Measurements from ENCODE around the gene TENT5C. TPM values are rescaled to one million over a fixed set of nuclear protein-coding genes. Genes with fewer than 3 reads are reported as not detected.

Gene TENT5C
- total and polyA plus RNA-seq, 9 of the 15 experiments (the other 6 are each of a cell fraction or from before 2014, with no cell fraction given), result 1.8 to 7.7 (median 4.0) TPM

- TF ChIP-seq FOXA1 (IDR thresholded peaks at IDR 0.05; ENCODE audit: borderline replicate concordance) (no peak), L3MBTL2 (IDR thresholded peaks at IDR 0.05) (no peak)
These were observed 28.5 kb upstream of the TENT5C start (continued) for GRCh38 chr1:117577191-117577885.

GRCh38 chr1:117578466-117578865 lies 27.4 kb upstream of the TENT5C start:
- Histone ChIP-seq H2AFZ (ENCODE audit: low read depth, low read length) (no peak overlapping the region), H3K27ac (ENCODE audit: extremely low read depth, low read depth, low read length) (no peak overlapping the region), H4K20me1 (replicated peaks; ENCODE audit: control insufficient read depth, insufficient read depth, low read length) (no peaks in the 10 kb centered on the region), H3K9me1 (ENCODE audit: control insufficient read depth, insufficient read depth, low read length) (no peaks in the 10 kb centered on the region), H3K9me3 (replicated peaks; ENCODE audit: control insufficient read depth, insufficient read depth, low read depth, low read length) (no peaks in the 10 kb centered on the region), H3K79me2 (ENCODE audit: control insufficient read depth, insufficient read depth, low read length) (no peaks in the 10 kb centered on the region), H3K4me2 (ENCODE audit: insufficient read depth, low read length) (no peak overlapping the region), H3K4me1 (replicated peaks in 1 of 2; ENCODE audit: control insufficient read depth in 2 of 2, insufficient read depth in 2 of 2, low read length in 2 of 2) (no peaks in the 10 kb centered on the region; a peak in 1 of 5 replicates), H3K9ac (ENCODE audit: insufficient read depth in 1 of 2, low read depth in 2 of 2, low read length in 2 of 2) (no peak overlapping the region), H3K4me3 (no peak overlapping the region), H3K27me3 (ENCODE audit: control insufficient read depth in 2 of 2, insufficient read depth in 2 of 2, low read length in 2 of 2) (no peaks in the 10 kb centered on the region), H3K36me3 (ENCODE audit: control insufficient read depth, insufficient read depth, low read length) (no peaks in the 10 kb centered on the region)
- intact Hi-C loops (cut with micrococcal nuclease), result no loop called here
- BruUV-seq (replicated peaks), result no TSS peak
- CTCF ChIA-PET (ENCODE audit: low intra/inter-chr PET ratio), result no interaction called here
- ATAC-seq, result no peak
- POLR2A ChIA-PET, result interaction anchor here (1.2 to 1.5 kb wide), 2 partner anchors 10 to 28 kb away, joined by 3 to 5 read pairs; no protein-coding TSS in a partner anchor
- 22% methylated on average over 4 of the region's 4 CpGs for whole genome bisulfite sequencing (ENCODE audit: insufficient coverage, low coverage, missing lambda C conversion rate)
- TF ChIP-seq PKNOX1 (IDR thresholded peaks at IDR 0.05) (peak; percentile 18; the same call in 1 of the 2 replicates), CREBBP (IDR thresholded peaks at IDR 0.05; ENCODE audit: low read depth, low read length) (peak; percentile 77), WHSC1 (IDR thresholded peaks at IDR 0.05; ENCODE audit: low read length) (no peak), HDAC3 (IDR thresholded peaks at IDR 0.05; ENCODE audit: borderline replicate concordance, partially characterized antibody) (no peak)
- no peak for FAIRE-seq
- no peak for DNase-seq (ENCODE audit: extremely low read depth in 1 of 4, low spot score in 3 of 4)
- in situ Hi-C loops (cut with MboI), result no loop called here

All from K562 (cell line).